HCT116 (cell line): ENCODE data around the gene AQP5. TPM values are rescaled to one million over a fixed set of nuclear protein-coding genes. Genes with fewer than 3 reads are reported as not detected.

ENCODE experiments used
- ATAC-seq: fragments of 200-7000 bp; cut with Tn5 transposase; 2 replicates; pipeline ENCODE4 v1.9.1; 2020; ENCODE audit warnings: mild to moderate bottlenecking, moderate library complexity
- BruUV-seq: library from RNA; stranded (reverse); fragments of 400-500 nt; replicated peaks from 2 replicates; lab custom pipeline; 2021; lab: Mats Ljungman, UMichigan
- CTCF ChIA-PET: fragments of 300-600 bp; sonication (Branson Sonifier 250); formaldehyde crosslinking; loops from one replicate; lab custom pipeline; 2021; ENCODE audit warnings: antibody characterized with exemption; lab: Charles Lee
- POLR2A ChIA-PET: fragments of 300-600, 350-600 bp; sonication (Branson Sonifier 250); formaldehyde crosslinking; loops from one replicate; lab custom pipeline; 2021; ENCODE audit warnings: antibody characterized with exemption; lab: Charles Lee
- RAD21 ChIA-PET, 2 experiments: fragments of 300-600 bp; sonication (Branson Sonifier 250); formaldehyde crosslinking; loops; one replicate each; lab custom pipeline; 2023; ENCODE audit warnings: low total read pairs in 2 of 2; ENCODE audit not compliant: uncharacterized antibody in 2 of 2, unreplicated experiment in 2 of 2, low non-redundant PET in 1 of 2; lab: Charles Lee
- DNase-seq: peaks from one replicate; pipeline ENCODE4 v3.0.0-alpha.2; 2010; ENCODE audit warnings: low read depth, low spot score
- H2AFZ ChIP-seq: fragments of 200-600 bp; shearing (Covaris generic), sonication (generic); 2 replicates; pipeline ENCODE4 v1.6.1; 2017; ENCODE audit warnings: low read depth, mixed run types, mixed read lengths, antibody characterized with exemption, low read length; ENCODE audit not compliant: poor library complexity, severe bottlenecking
- H3K27ac ChIP-seq: 2 replicates; pipeline ENCODE4 v1.5.1; 2012; ENCODE audit warnings: low read depth, low read length
- H3K27me3 ChIP-seq: fragments of 200-600 bp; sonication (generic); 2 replicates; pipeline ENCODE4 v1.6.1; 2016; ENCODE audit warnings: mixed run types, low read length, mixed read lengths; ENCODE audit not compliant: insufficient read depth
- H3K36me3 ChIP-seq, 2 experiments: fragments of 200-500 bp in 1 of 2; fragments of 200-600 bp in 1 of 2; sonication (Bioruptor generic) in 1 of 2; sonication (generic) in 1 of 2; 2 replicates each; pipeline versions ENCODE4 v1.5.1 to v1.6.1; 2014 to 2016; ENCODE audit warnings: low read length in 2 of 2, inconsistent platforms in 1 of 2, mixed read lengths in 1 of 2, mixed run types in 1 of 2; ENCODE audit not compliant: insufficient read depth in 2 of 2, control insufficient read depth in 1 of 2
- H3K4me1 ChIP-seq, 2 experiments: fragments of 200-600 bp in 1 of 2; sonication (generic) in 1 of 2; 2 replicates each; pipeline versions ENCODE4 v1.5.1 to v1.6.1; 2012 to 2017; ENCODE audit warnings: low read length in 2 of 2, inconsistent platforms in 1 of 2, mild to moderate bottlenecking in 1 of 2, mixed read lengths in 1 of 2, mixed run types in 1 of 2, moderate library complexity in 1 of 2; ENCODE audit not compliant: insufficient read depth in 2 of 2, control insufficient read depth in 1 of 2
- H3K4me2 ChIP-seq: fragments of 200-600 bp; sonication (generic); 2 replicates; pipeline ENCODE4 v1.6.1; 2017; ENCODE audit warnings: mixed run types, low read length, mixed read lengths
- H3K4me3 ChIP-seq, 2 experiments: fragments of 200-600 bp in 1 of 2; sonication (generic) in 1 of 2; replicated peaks in 1 of 2; 2 replicates each; pipeline ENCODE4 v1.5.1; 2011 to 2016; ENCODE audit warnings: low read length in 2 of 2, control low read depth in 1 of 2, low read depth in 1 of 2, mild to moderate bottlenecking in 1 of 2, mixed read lengths in 1 of 2, mixed run types in 1 of 2
- H3K79me2 ChIP-seq: fragments of 200-600 bp; sonication (generic); 2 replicates; pipeline ENCODE4 v1.6.1; 2017; ENCODE audit warnings: mild to moderate bottlenecking, mixed run types, low read length, moderate library complexity, mixed read lengths; ENCODE audit not compliant: insufficient read depth
- H3K9ac ChIP-seq: fragments of 200-600 bp; sonication (generic); 2 replicates; pipeline ENCODE4 v1.6.1; 2016; ENCODE audit warnings: low read length, mixed read lengths
- H3K9me2 ChIP-seq: fragments of 200-600 bp; sonication (generic), shearing (Covaris generic); 2 replicates; pipeline ENCODE4 v1.6.1; 2017; ENCODE audit warnings: mixed run types, mild to moderate bottlenecking, moderate library complexity; ENCODE audit not compliant: insufficient read depth
- H3K9me3 ChIP-seq, 2 experiments: fragments of 200-500 bp in 1 of 2; fragments of 200-600 bp in 1 of 2; sonication (Bioruptor generic) in 1 of 2; sonication (generic) in 1 of 2; 2 replicates each; pipeline ENCODE4 v1.6.1; 2014 to 2017; ENCODE audit warnings: low read length in 2 of 2, mixed read lengths in 2 of 2, inconsistent platforms in 1 of 2, low read depth in 1 of 2, mild to moderate bottlenecking in 1 of 2, mixed run types in 1 of 2, moderate library complexity in 1 of 2; ENCODE audit not compliant: control insufficient read depth in 1 of 2, insufficient read depth in 1 of 2
- H4K20me1 ChIP-seq: fragments of 200-600 bp; sonication (generic), shearing (Covaris generic); 2 replicates; pipeline ENCODE4 v1.6.1; 2017; ENCODE audit warnings: mixed run types, mild to moderate bottlenecking, moderate library complexity; ENCODE audit not compliant: insufficient read depth
- FOSL1 ChIP-seq: IDR thresholded peaks from 2 replicates; pipeline ENCODE4 v1.6.1; 2012; ENCODE audit warnings: low read depth
- SP1 ChIP-seq: IDR thresholded peaks from 2 replicates; pipeline ENCODE4 v1.6.1; 2012; ENCODE audit warnings: low read depth
- YY1 ChIP-seq: IDR thresholded peaks from 2 replicates; pipeline ENCODE4 v1.6.1; 2011; ENCODE audit warnings: low read length, low read depth, moderate library complexity, mild to moderate bottlenecking; ENCODE audit not compliant: insufficient replicate concordance; ENCODE audit errors: extremely low read depth
- intact Hi-C: fragments of 100-400 bp; cut with micrococcal nuclease; formaldehyde crosslinking; loops from 2 replicates; pipeline ENCODE4 v1.10.0; 2022
- total RNA-seq: library from RNA; stranded (reverse); gene quantifications from one replicate; pipeline ENCODE4 v1.2.1, GENCODE V29; 2021; ENCODE audit not compliant: unreplicated experiment
- TF ChIP-seq, protein P1 (sequence below): IDR thresholded peaks from 2 replicates; pipeline ENCODE4 v1.6.1; 2012
- TF ChIP-seq, protein P2 (sequence below), 3 experiments: fragments of 200-600 bp in 1 of 3; sonication (generic) in 1 of 3; IDR thresholded peaks in 2 of 3; conservative IDR thresholded peaks in 1 of 3; 2 replicates each; pipeline ENCODE4 v1.5.1; 2012 to 2017; ENCODE audit warnings: low read depth in 2 of 3, low read length in 2 of 3, antibody characterized with exemption in 1 of 3, borderline replicate concordance in 1 of 3, control low read depth in 1 of 3, mild to moderate bottlenecking in 1 of 3, mixed read lengths in 1 of 3, mixed run types in 1 of 3, moderate library complexity in 1 of 3; ENCODE audit not compliant: insufficient read depth in 1 of 3

AQP5 gene
- total RNA-seq, 1 experiment from 2014 or later: not detected

DNA sequence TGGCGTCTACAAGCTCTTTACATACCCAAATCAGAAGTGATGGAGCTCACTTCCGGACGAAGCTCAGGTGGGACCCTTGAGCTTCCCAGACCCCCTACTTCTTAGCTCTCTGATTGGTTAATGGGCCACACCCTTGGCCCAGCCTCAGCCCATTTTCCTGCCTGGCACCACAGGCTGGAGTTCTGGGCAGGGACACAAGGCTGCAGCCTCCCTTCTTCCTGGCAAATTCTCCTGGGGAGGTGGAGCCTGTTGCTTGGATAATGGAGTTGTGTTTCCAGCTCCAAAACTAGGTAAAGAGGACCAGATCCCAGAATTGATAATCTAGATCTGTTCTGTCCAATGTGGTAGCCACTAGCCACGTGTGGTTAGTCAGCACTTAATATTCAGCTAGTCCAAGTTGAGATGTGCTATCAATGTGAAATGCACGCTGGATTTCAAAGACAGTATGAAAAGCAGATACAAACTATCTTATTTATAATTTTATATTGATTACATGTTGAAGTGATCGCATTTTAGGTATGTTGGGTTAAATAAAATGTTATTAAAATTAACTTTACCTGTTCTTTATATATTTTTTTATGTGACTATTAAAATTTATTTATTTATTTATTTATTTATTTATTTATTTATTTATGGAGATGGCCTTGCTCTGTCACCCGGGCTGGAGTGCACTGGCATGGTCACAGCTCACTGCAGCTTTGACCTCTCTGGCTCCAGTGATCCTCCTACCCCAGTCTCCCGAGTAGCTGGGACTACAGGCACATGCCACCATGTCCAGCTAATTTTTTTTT is 45.3 kb upstream of the AQP5 start:
- H3K36me3 ChIP-seq: no peaks in the 10 kb centered on the region
- no TSS peak for BruUV-seq
- no peak for DNase-seq
- ChIA-PET POLR2A (no interaction called here), CTCF (interaction anchor here (1.5 kb wide), 1 partner anchor 29 kb away, joined by 8 read pairs; no protein-coding TSS in a partner anchor), RAD21 (no interaction called here)
- no peak overlapping the region for H3K4me3 ChIP-seq
- intact Hi-C loops: no loop called here
- H3K9me3 ChIP-seq: no peaks in the 10 kb centered on the region
- no peak overlapping the region for H3K9ac ChIP-seq
- peaks cover 3 to 6% of the 10 kb centered on the region in 2 experiments; a peak in 3 of 4 replicates for H3K4me1 ChIP-seq
- H3K4me2 ChIP-seq: no peak overlapping the region
- no peaks in the 10 kb centered on the region for H3K27me3 ChIP-seq
- no peaks in the 10 kb centered on the region for H4K20me1 ChIP-seq
- TF ChIP-seq, protein P1, sequence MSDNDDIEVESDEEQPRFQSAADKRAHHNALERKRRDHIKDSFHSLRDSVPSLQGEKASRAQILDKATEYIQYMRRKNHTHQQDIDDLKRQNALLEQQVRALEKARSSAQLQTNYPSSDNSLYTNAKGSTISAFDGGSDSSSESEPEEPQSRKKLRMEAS: no peak
- TF ChIP-seq YY1 (no peak), FOSL1 (no peak), SP1 (no peak)
- TF ChIP-seq, protein P2, sequence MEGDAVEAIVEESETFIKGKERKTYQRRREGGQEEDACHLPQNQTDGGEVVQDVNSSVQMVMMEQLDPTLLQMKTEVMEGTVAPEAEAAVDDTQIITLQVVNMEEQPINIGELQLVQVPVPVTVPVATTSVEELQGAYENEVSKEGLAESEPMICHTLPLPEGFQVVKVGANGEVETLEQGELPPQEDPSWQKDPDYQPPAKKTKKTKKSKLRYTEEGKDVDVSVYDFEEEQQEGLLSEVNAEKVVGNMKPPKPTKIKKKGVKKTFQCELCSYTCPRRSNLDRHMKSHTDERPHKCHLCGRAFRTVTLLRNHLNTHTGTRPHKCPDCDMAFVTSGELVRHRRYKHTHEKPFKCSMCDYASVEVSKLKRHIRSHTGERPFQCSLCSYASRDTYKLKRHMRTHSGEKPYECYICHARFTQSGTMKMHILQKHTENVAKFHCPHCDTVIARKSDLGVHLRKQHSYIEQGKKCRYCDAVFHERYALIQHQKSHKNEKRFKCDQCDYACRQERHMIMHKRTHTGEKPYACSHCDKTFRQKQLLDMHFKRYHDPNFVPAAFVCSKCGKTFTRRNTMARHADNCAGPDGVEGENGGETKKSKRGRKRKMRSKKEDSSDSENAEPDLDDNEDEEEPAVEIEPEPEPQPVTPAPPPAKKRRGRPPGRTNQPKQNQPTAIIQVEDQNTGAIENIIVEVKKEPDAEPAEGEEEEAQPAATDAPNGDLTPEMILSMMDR (IDR thresholded peaks at IDR 0.05 in 2 of 3, conservative IDR thresholded peaks at IDR 0.05 in 1 of 3; ENCODE audit: borderline replicate concordance in 1 of 3, insufficient read depth in 1 of 3, low read depth in 2 of 3, low read length in 2 of 3): no peak
- ATAC-seq: no peak
- no peaks in the 10 kb centered on the region for H3K9me2 ChIP-seq
- H3K79me2 ChIP-seq: no peaks in the 10 kb centered on the region
- H2AFZ ChIP-seq: no peak overlapping the region
- H3K27ac ChIP-seq: no peak overlapping the region
